ENCODE data around the gene TAS1R3.
A peak's percentile ranks its signal among the peaks of the same experiment; 100 is the strongest.

Gene TAS1R3

DNA sequence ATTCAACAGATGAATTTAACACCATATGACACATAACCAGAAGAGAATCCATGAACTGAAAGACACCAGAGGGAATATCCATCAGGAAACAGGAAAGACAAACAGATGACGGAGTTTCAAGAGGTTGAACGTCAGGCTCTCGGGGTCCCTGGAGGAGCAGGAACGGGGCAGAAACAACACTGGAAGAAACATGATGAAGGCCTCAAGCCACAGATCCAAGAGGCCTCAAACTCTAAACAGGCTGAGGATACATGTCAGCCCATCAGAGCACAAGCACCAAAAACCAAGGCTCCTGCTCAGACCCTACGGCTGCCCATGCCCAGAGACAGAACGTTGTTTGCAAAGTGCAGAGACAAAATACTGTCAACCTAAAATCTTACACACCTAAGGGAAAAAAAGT, 13.7 kb upstream of the TAS1R3 start:
- Histone ChIP-seq H3K9me3 (ENCODE audit: control insufficient read depth in 1 of 2, low read length in 2 of 2) (no peaks in the 10 kb centered on the region), H3K27ac (ENCODE audit: low read depth, low read length) (no peak overlapping the region), H3K4me3 (ENCODE audit: low read depth in 1 of 2, low read length in 2 of 2) (no peak overlapping the region), H3K27me3 (ENCODE audit: control insufficient read depth in 1 of 2, insufficient read depth in 2 of 2, low read length in 2 of 2) (no peaks in the 10 kb centered on the region), H3K9ac (ENCODE audit: low read depth in 1 of 2, low read length in 2 of 2) (no peak overlapping the region), H3K4me1 (ENCODE audit: control insufficient read depth in 1 of 2, insufficient read depth in 2 of 2, low read length in 2 of 2) (peaks cover 0 to 2% of the 10 kb centered on the region in 2 donors), H3K36me3 (ENCODE audit: control insufficient read depth in 1 of 2, insufficient read depth in 2 of 2, low read length in 2 of 2) (peaks cover 23 to 54% of the 10 kb centered on the region in 2 donors)

DNA sequence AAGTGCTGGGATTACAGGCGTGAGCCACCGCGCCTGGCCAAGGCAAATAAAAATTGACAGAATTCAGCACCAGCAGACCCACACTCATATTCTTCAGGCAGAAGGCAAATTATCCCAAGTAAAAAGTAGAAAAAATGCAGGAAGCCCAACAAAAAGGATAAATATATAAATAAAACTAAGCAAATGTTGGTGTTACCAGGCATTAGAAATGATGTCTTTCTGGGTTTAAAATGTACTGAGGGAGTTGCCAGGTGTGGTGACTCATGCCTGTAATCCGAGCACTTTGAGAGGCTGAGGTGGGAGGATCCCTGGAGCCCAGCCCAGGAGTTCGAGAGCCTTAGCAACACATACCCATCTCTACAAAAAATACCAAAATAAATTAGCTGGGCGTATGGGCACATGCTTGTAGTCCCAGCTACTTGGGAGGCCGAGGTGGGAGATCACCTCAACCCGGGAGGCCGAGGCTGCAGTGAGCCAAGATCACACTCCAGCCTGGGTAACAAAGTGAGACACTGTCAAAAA, 12.9 kb upstream of the TAS1R3 start:
- no peaks in the 10 kb centered on the region for H3K9me3 ChIP-seq (ENCODE audit: control insufficient read depth in 1 of 2, low read length in 2 of 2)
- H3K27me3 ChIP-seq (ENCODE audit: control insufficient read depth in 1 of 2, insufficient read depth in 2 of 2, low read length in 2 of 2) = no peaks in the 10 kb centered on the region
- no peak overlapping the region for H3K9ac ChIP-seq (ENCODE audit: low read depth in 1 of 2, low read length in 2 of 2)
- H3K4me1 ChIP-seq (ENCODE audit: control insufficient read depth in 1 of 2, insufficient read depth in 2 of 2, low read length in 2 of 2) = peaks cover 4 to 7% of the 10 kb centered on the region in 2 donors
- H3K36me3 ChIP-seq (ENCODE audit: control insufficient read depth in 1 of 2, insufficient read depth in 2 of 2, low read length in 2 of 2) = peaks cover 23 to 46% of the 10 kb centered on the region in 2 donors
- H3K27ac ChIP-seq (ENCODE audit: low read depth, low read length) = no peak overlapping the region
- H3K4me3 ChIP-seq (ENCODE audit: low read depth in 1 of 2, low read length in 2 of 2) = no peak overlapping the region

DNA sequence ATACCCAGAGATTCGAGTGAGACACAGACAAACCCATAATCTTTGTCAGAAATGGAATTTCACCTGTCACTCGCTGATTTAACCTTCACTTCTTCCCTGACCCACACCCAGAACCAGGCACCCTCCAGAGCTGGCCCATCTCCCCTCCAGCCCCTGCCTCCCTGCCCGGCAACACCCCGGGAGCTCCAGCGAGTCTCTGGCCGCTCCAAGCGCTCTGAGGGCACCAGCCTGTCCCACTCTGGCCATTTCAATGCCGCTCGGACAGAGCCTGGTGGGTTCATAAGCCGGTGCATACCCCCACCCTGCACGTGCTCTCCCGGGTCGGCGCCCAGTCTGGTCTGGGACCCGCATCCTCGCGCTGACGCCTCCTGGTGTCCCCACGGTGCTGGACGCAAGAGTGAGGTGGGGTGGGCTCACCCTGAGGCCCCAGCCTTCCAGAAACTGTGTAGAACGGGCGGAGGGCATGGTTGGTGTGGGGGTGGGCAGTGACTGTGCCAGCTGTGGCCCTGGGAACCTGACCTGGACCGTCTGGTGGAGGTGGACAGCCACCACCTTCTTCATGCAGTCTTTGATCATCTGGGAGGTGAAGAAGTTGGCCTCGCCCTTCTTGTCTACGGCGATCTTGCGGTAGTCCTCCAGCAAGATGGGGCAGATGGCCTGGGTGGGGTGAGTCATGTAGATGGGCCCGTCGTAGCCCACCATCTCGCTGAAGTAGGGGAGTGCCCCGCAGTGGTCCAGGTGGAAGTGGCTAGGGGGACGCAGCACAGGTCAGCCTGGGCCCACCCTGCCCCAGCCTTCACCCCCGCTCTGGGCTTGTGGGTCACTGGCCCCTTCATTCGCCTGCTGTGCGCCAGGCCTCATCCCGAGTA, 12.1 kb upstream of the TAS1R3 start:
- H3K36me3 ChIP-seq (ENCODE audit: control insufficient read depth in 1 of 2, insufficient read depth in 2 of 2, low read length in 2 of 2) = peaks cover 23 to 38% of the 10 kb centered on the region in 2 donors
- no peak overlapping the region for H3K4me3 ChIP-seq (ENCODE audit: low read depth in 1 of 2, low read length in 2 of 2)
- H3K9ac ChIP-seq (ENCODE audit: low read depth in 1 of 2, low read length in 2 of 2) = no peak overlapping the region
- no peaks in the 10 kb centered on the region for H3K27me3 ChIP-seq (ENCODE audit: control insufficient read depth in 1 of 2, insufficient read depth in 2 of 2, low read length in 2 of 2)
- H3K4me1 ChIP-seq (ENCODE audit: control insufficient read depth in 1 of 2, insufficient read depth in 2 of 2, low read length in 2 of 2) = peaks cover 5 to 12% of the 10 kb centered on the region in 2 donors
- no peaks in the 10 kb centered on the region for H3K9me3 ChIP-seq (ENCODE audit: control insufficient read depth in 1 of 2, low read length in 2 of 2)
- peak overlapping the region; percentile 42 for H3K27ac ChIP-seq (ENCODE audit: low read depth, low read length)

GRCh38 chr1:1319646-1319941, 11.5 kb upstream of the TAS1R3 start:
- Histone ChIP-seq H3K4me3 (ENCODE audit: low read depth in 1 of 2, low read length in 2 of 2) (no peak overlapping the region), H3K4me1 (ENCODE audit: control insufficient read depth in 1 of 2, insufficient read depth in 2 of 2, low read length in 2 of 2) (peaks cover 5 to 12% of the 10 kb centered on the region in 2 donors), H3K36me3 (ENCODE audit: control insufficient read depth in 1 of 2, insufficient read depth in 2 of 2, low read length in 2 of 2) (peaks cover 18 to 32% of the 10 kb centered on the region in 2 donors), H3K9ac (ENCODE audit: low read depth in 1 of 2, low read length in 2 of 2) (no peak overlapping the region), H3K27ac (ENCODE audit: low read depth, low read length) (no peak overlapping the region), H3K27me3 (ENCODE audit: control insufficient read depth in 1 of 2, insufficient read depth in 2 of 2, low read length in 2 of 2) (no peaks in the 10 kb centered on the region), H3K9me3 (ENCODE audit: control insufficient read depth in 1 of 2, low read length in 2 of 2) (no peaks in the 10 kb centered on the region)

DNA sequence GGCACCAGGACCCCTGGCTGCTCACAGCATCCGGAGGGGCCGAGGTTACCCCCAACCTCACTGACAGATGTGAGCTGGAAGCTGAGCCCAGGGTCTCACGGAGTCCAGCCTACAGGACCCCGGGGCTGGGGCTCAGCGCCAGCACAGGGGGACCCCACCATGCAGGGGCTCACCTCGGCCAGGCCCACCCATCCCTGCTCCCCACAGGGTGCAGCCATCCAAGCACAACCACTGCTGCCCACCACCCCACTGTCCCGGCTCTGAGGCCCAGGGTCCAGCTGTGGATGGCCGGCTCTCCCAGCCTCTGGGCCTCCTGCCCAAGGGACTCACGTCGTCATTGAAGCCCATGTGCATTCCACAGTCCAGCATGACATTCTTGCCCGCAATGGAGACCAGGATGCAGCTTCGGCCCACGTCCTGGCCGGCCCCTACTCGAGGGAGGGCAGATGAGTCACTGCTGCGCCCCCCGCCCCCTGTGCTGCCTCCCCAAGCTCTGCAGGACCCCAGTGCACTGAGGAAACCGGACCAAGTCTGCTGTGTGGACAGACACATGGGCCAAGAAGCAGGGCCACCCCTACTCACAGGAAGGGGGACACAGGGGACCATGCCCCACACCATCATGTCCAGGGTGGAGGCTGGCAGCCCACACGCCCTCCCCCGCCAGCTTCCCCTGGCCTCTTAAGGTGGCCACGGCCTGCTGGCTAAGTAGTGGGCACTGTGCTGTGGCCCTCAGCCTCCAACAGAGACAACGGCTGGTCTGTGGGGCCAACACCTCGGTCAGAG, 10.2 kb upstream of the TAS1R3 start:
- H3K27ac ChIP-seq (ENCODE audit: low read depth, low read length) = no peak overlapping the region
- H3K4me1 ChIP-seq (ENCODE audit: control insufficient read depth in 1 of 2, insufficient read depth in 2 of 2, low read length in 2 of 2) = peaks cover 11 to 21% of the 10 kb centered on the region in 2 donors
- H3K9ac ChIP-seq (ENCODE audit: low read depth in 1 of 2, low read length in 2 of 2) = no peak overlapping the region
- no peaks in the 10 kb centered on the region for H3K27me3 ChIP-seq (ENCODE audit: control insufficient read depth in 1 of 2, insufficient read depth in 2 of 2, low read length in 2 of 2)
- H3K9me3 ChIP-seq (ENCODE audit: control insufficient read depth in 1 of 2, low read length in 2 of 2) = no peaks in the 10 kb centered on the region
- no peak overlapping the region for H3K4me3 ChIP-seq (ENCODE audit: low read depth in 1 of 2, low read length in 2 of 2)
- peaks cover 10 to 25% of the 10 kb centered on the region in 2 donors for H3K36me3 ChIP-seq (ENCODE audit: control insufficient read depth in 1 of 2, insufficient read depth in 2 of 2, low read length in 2 of 2)

GRCh38 chr1:1321477-1321876, 9.6 kb upstream of the TAS1R3 start:
- Histone ChIP-seq H3K36me3 (ENCODE audit: control insufficient read depth in 1 of 2, insufficient read depth in 2 of 2, low read length in 2 of 2) (peaks cover 11 to 24% of the 10 kb centered on the region in 2 donors), H3K9me3 (ENCODE audit: control insufficient read depth in 1 of 2, low read length in 2 of 2) (no peaks in the 10 kb centered on the region), H3K27ac (ENCODE audit: low read depth, low read length) (no peak overlapping the region), H3K4me1 (ENCODE audit: control insufficient read depth in 1 of 2, insufficient read depth in 2 of 2, low read length in 2 of 2) (peaks cover 17 to 28% of the 10 kb centered on the region in 2 donors), H3K27me3 (ENCODE audit: control insufficient read depth in 1 of 2, insufficient read depth in 2 of 2, low read length in 2 of 2) (no peaks in the 10 kb centered on the region), H3K9ac (ENCODE audit: low read depth in 1 of 2, low read length in 2 of 2) (no peak overlapping the region), H3K4me3 (ENCODE audit: low read depth in 1 of 2, low read length in 2 of 2) (no peak overlapping the region)

DNA sequence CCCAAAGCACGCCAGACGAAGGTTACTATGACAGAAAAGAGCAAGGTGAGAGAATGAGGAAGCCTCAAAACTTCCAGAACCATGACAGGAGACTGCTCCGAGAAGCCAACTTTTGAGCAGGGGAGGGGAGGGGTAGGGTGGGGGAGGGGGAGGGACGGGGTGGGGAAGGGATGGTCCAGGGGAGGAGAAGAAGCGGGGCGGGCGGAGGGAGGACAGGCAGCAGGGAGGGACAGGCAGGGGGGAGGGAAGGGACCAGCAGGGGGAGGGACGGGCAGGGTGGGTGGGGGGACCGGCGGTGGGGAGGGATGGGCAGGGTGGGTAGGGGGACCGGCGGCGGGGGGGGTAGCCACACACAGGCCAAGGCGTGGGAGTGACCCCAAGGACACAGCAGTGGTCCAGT, 8.7 kb upstream of the TAS1R3 start:
- Histone ChIP-seq H3K4me3 (ENCODE audit: low read depth in 1 of 2, low read length in 2 of 2) (no peak overlapping the region), H3K9ac (ENCODE audit: low read depth in 1 of 2, low read length in 2 of 2) (no peak overlapping the region), H3K4me1 (ENCODE audit: control insufficient read depth in 1 of 2, insufficient read depth in 2 of 2, low read length in 2 of 2) (peaks cover 18 to 29% of the 10 kb centered on the region in 2 donors), H3K9me3 (ENCODE audit: control insufficient read depth in 1 of 2, low read length in 2 of 2) (no peaks in the 10 kb centered on the region), H3K27ac (ENCODE audit: low read depth, low read length) (no peak overlapping the region), H3K36me3 (ENCODE audit: control insufficient read depth in 1 of 2, insufficient read depth in 2 of 2, low read length in 2 of 2) (peaks cover 11 to 30% of the 10 kb centered on the region in 2 donors), H3K27me3 (ENCODE audit: control insufficient read depth in 1 of 2, insufficient read depth in 2 of 2, low read length in 2 of 2) (no peaks in the 10 kb centered on the region)

DNA sequence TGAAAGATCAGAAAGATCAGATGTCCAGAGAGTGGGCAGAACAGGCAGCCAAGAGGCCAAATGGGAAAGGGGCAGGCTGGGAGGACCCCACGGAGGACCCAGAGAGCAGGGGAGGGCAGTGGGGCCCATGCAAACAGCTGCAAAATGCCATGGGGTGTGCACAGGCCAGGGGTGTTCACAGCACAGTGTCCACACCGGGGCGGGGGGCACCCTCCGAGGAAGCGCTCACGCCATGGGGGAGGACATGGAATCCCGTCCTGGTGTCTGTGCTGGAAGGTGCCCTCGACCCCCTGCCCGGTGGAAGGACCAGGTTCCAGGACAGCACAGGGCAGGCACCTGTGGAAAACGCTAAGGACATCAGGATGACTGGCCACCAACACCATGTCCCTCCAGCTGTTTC, 8.1 kb upstream of the TAS1R3 start:
- Histone ChIP-seq H3K4me1 (ENCODE audit: control insufficient read depth in 1 of 2, insufficient read depth in 2 of 2, low read length in 2 of 2) (peaks cover 18 to 29% of the 10 kb centered on the region in 2 donors), H3K9me3 (ENCODE audit: control insufficient read depth in 1 of 2, low read length in 2 of 2) (no peaks in the 10 kb centered on the region), H3K36me3 (ENCODE audit: control insufficient read depth in 1 of 2, insufficient read depth in 2 of 2, low read length in 2 of 2) (peaks cover 8 to 35% of the 10 kb centered on the region in 2 donors), H3K4me3 (ENCODE audit: low read depth in 1 of 2, low read length in 2 of 2) (peak overlapping the region in 1 of 2 donors; percentile 28), H3K9ac (ENCODE audit: low read depth in 1 of 2, low read length in 2 of 2) (no peak overlapping the region), H3K27me3 (ENCODE audit: control insufficient read depth in 1 of 2, insufficient read depth in 2 of 2, low read length in 2 of 2) (no peaks in the 10 kb centered on the region), H3K27ac (ENCODE audit: low read depth, low read length) (no peak overlapping the region)

GRCh38 chr1:1324084-1324523, 7.0 kb upstream of the TAS1R3 start:
- Histone ChIP-seq H3K36me3 (ENCODE audit: control insufficient read depth in 1 of 2, insufficient read depth in 2 of 2, low read length in 2 of 2) (peaks cover 8 to 37% of the 10 kb centered on the region in 2 donors), H3K4me3 (ENCODE audit: low read depth in 1 of 2, low read length in 2 of 2) (peak overlapping the region; percentile 79 to 86), H3K4me1 (ENCODE audit: control insufficient read depth in 1 of 2, insufficient read depth in 2 of 2, low read length in 2 of 2) (peaks cover 18 to 27% of the 10 kb centered on the region in 2 donors), H3K27ac (ENCODE audit: low read depth, low read length) (peak overlapping the region; percentile 62), H3K27me3 (ENCODE audit: control insufficient read depth in 1 of 2, insufficient read depth in 2 of 2, low read length in 2 of 2) (no peaks in the 10 kb centered on the region), H3K9ac (ENCODE audit: low read depth in 1 of 2, low read length in 2 of 2) (peak overlapping the region; percentile 54 to 74), H3K9me3 (ENCODE audit: control insufficient read depth in 1 of 2, low read length in 2 of 2) (no peaks in the 10 kb centered on the region)

Data from duodenal mucosa (tissue), 2 donors.